Urothelium cell line (cell line): Measurements from ENCODE around the gene FRRS1L.

ENCODE experiments used
- DNase-seq: peaks from one replicate; pipeline ENCODE4 v3.0.0; 2011; ENCODE audit warnings: low spot score, mixed read lengths
- FAIRE-seq: peaks from 2 replicates; lab custom pipeline; 2011; peaks lifted over from hg19 to GRCh38; lab: Jason Lieb, UNC

Gene FRRS1L

GRCh38 chr9:109176963-109177362 lies 9.9 kb upstream of the FRRS1L start:
- no peak for FAIRE-seq

GRCh38 chr9:109176386-109176785 lies 9.3 kb upstream of the FRRS1L start:
- FAIRE-seq (no peak), DNase-seq (no peak)

More at GRCh38 chr9:109176963-109177362, 9.9 kb upstream of the FRRS1L start:
- no peak for DNase-seq

GRCh38 chr9:109172935-109173334 lies 5.9 kb upstream of the FRRS1L start:
- no peak for FAIRE-seq
- no peak for DNase-seq

GRCh38 chr9:109171926-109172325 lies 4.9 kb upstream of the FRRS1L start:
- DNase-seq (peak; percentile 68), FAIRE-seq (no peak)

- DNase-seq (no peak), FAIRE-seq (no peak)
Observed at GRCh38 chr9:109168170-109168569, 1.1 kb upstream of the FRRS1L start.

- no peak for DNase-seq
- no peak for FAIRE-seq
Observed at GRCh38 chr9:109167716-109168115, 667 bp upstream of the FRRS1L start.

- FAIRE-seq (no peak), DNase-seq (no peak)
Observed at GRCh38 chr9:109166171-109166770, 778 bp downstream of the FRRS1L start.

GRCh38 chr9:109164042-109164441 lies 3.0 kb downstream of the FRRS1L start:
- no peak for DNase-seq
- no peak for FAIRE-seq

- no peak for FAIRE-seq
- no peak for DNase-seq
Observed at GRCh38 chr9:109163194-109163593, 3.9 kb downstream of the FRRS1L start.

GRCh38 chr9:109162677-109163076 lies 4.4 kb downstream of the FRRS1L start:
- FAIRE-seq = no peak
- DNase-seq = no peak

- DNase-seq (no peak), FAIRE-seq (no peak)
Observed at GRCh38 chr9:109161471-109161870, 5.6 kb downstream of the FRRS1L start.

- FAIRE-seq (no peak), DNase-seq (no peak)
Observed at GRCh38 chr9:109159583-109159982, 7.5 kb downstream of the FRRS1L start.

GRCh38 chr9:109158651-109159050 lies 8.4 kb downstream of the FRRS1L start:
- FAIRE-seq (no peak), DNase-seq (no peak)

GRCh38 chr9:109156708-109157107 lies 10.3 kb downstream of the FRRS1L start:
- FAIRE-seq (no peak), DNase-seq (no peak)

- FAIRE-seq (no peak), DNase-seq (no peak)
Observed at GRCh38 chr9:109150925-109151545, 16.0 kb downstream of the FRRS1L start.

- no peak for DNase-seq
- FAIRE-seq = no peak
Observed at GRCh38 chr9:109149722-109150121, 17.3 kb downstream of the FRRS1L start.

- DNase-seq = no peak
- FAIRE-seq = no peak
Observed at GRCh38 chr9:109149089-109149488, 18.0 kb downstream of the FRRS1L start.

GRCh38 chr9:109145051-109145450 lies 22.0 kb downstream of the FRRS1L start:
- DNase-seq (no peak), FAIRE-seq (no peak)

- FAIRE-seq (no peak), DNase-seq (peak; percentile 63)
Observed at GRCh38 chr9:109143881-109144562, 23.0 kb downstream of the FRRS1L start.

GRCh38 chr9:109141375-109141774 lies 25.7 kb downstream of the FRRS1L start:
- no peak for DNase-seq
- no peak for FAIRE-seq

- FAIRE-seq = no peak
- no peak for DNase-seq
Observed at GRCh38 chr9:109139851-109140250, 27.2 kb downstream of the FRRS1L start.

- no peak for FAIRE-seq
Observed at GRCh38 chr9:109138421-109138820, 28.6 kb downstream of the FRRS1L start.

More at GRCh38 chr9:109138421-109138820, 28.6 kb downstream of the FRRS1L start:
- no peak for DNase-seq
